ENCODE data around the gene SHLD1. TPM values are rescaled to one million over a fixed set of nuclear protein-coding genes. Genes with fewer than 3 reads are reported as not detected.
A peak's percentile ranks its signal among the peaks of the same experiment; 100 is the strongest.
"Not testable (repeated sequence)": the region's sequence is repeated elsewhere in the genome, so short reads cannot be mapped to it uniquely, and the experiment has no call there.

Gene SHLD1
- polyA plus RNA-seq (2012; ENCODE audit: insufficient read depth, insufficient read length, low read depth), result 20.8 TPM

GRCh38 chr20:5749952-5750779 is at the start of gene SHLD1:
TSS of gene SHLD1 (plus strand) at chr20:5750401. CDS start at chr20:5772866, 22,465 bp downstream.
- peak; percentile 85 for DNase-seq
- no peak for TF ChIP-seq CTCF (IDR thresholded peaks at IDR 0.05; ENCODE audit: low read depth, low read length)
- Histone ChIP-seq H3K4me3 (ENCODE audit: low read depth, low read length) (peak within 1 kb of the TSS; percentile 85), H3K27me3 (no peaks in the 10 kb centered on the region; the same call in 1 of the 2 replicates), H3K36me3 (no peaks in the 10 kb centered on the region), H3K4me1 (0 out of 2 replicates have a peak, but pooled peaks cover 4% of the 10 kb centered on the region), H3K9me3 (0 out of 2 replicates have a peak, but pooled peaks cover 3% of the 10 kb centered on the region)

GRCh38 chr20:5702339-5702738 is 47.9 kb upstream of the SHLD1 start:
- not testable (repeated sequence) for H3K4me3 ChIP-seq (ENCODE audit: low read depth, low read length); H3K4me1 ChIP-seq; H3K9me3 ChIP-seq; H3K36me3 ChIP-seq; DNase-seq
- H3K27me3 ChIP-seq, result peaks cover 11% of the 10 kb centered on the region

GRCh38 chr20:5703681-5704101 is 46.5 kb upstream of the SHLD1 start:
- no peak for DNase-seq
- Histone ChIP-seq H3K36me3 (no peaks in the 10 kb centered on the region), H3K9me3 (no peaks in the 10 kb centered on the region), H3K4me1 (no peaks in the 10 kb centered on the region), H3K27me3 (peaks cover 11% of the 10 kb centered on the region), H3K4me3 (ENCODE audit: low read depth, low read length) (no peak overlapping the region)
- TF ChIP-seq CTCF (IDR thresholded peaks at IDR 0.05; ENCODE audit: low read depth, low read length), result no peak

DNA sequence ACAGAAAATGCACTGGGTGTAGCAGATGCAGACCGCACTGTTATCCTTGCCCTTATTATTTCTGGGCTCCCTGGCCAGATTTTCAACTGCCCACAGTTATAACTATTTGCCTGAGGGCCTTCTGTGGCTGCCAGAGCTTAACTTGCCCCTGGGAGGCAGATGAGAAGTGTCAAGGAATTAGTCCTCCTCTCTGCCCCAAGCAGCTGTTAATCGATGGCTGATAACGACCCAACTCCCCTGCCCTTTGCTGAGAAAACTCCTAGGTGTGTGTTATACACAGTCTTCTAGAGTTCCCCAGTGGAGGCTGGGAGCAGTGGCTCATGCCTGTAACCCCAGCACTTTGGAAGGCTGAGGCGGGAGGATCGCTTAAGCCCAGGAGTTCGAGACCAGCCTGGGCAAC is 44.4 kb upstream of the SHLD1 start:
- H3K36me3 ChIP-seq, result no peaks in the 10 kb centered on the region
- H3K27me3 ChIP-seq, result peaks cover 18% of the 10 kb centered on the region
- no peak overlapping the region for H3K4me3 ChIP-seq (ENCODE audit: low read depth, low read length)
- H3K9me3 ChIP-seq, result no peaks in the 10 kb centered on the region
- no peaks in the 10 kb centered on the region for H3K4me1 ChIP-seq
- DNase-seq, result no peak
- TF ChIP-seq CTCF (IDR thresholded peaks at IDR 0.05; ENCODE audit: low read depth, low read length), result no peak

GRCh38 chr20:5706797-5707196 is 43.4 kb upstream of the SHLD1 start:
- Histone ChIP-seq H3K4me3 (ENCODE audit: low read depth, low read length) (no peak overlapping the region), H3K27me3 (peaks cover 18% of the 10 kb centered on the region), H3K9me3 (no peaks in the 10 kb centered on the region), H3K4me1 (no peaks in the 10 kb centered on the region), H3K36me3 (no peaks in the 10 kb centered on the region)
- DNase-seq, result no peak
- TF ChIP-seq CTCF (IDR thresholded peaks at IDR 0.05; ENCODE audit: low read depth, low read length), result no peak

DNA sequence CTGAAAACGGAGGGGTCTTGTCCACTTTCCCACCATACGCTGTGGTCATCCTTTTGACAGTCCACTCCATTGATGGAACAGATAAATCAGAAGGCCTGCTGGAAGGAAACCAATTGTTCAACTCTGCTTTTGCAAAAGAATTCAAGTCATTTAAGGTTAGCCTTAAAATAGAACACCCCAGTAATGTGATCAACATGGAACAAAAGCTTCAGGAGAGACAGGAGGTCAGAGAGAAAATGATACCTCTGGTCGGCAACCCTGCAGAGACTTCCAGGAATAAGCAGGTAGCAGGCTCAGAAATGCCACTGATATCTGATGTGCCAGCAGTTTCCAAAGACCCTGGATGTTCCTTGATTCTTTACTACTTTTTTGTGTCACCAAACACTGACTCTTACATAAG is 39.6 kb upstream of the SHLD1 start:
- Histone ChIP-seq H3K4me1 (no peaks in the 10 kb centered on the region), H3K36me3 (no peaks in the 10 kb centered on the region), H3K9me3 (no peaks in the 10 kb centered on the region), H3K4me3 (ENCODE audit: low read depth, low read length) (no peak overlapping the region), H3K27me3 (peaks cover 23% of the 10 kb centered on the region)
- DNase-seq, result no peak
- TF ChIP-seq CTCF (IDR thresholded peaks at IDR 0.05; ENCODE audit: low read depth, low read length), result no peak
